ENCODE measurements around the gene ZNF25.

GRCh38 chr10:38007991-38008390 lies 31.5 kb upstream of the ZNF25 start:
- TF ChIP-seq POLR2AphosphoS5 (IDR thresholded peaks at IDR 0.05) (no peak), POLR2A (IDR thresholded peaks at IDR 0.05) (no peak), CTCF (IDR thresholded peaks at IDR 0.05) (no peak)
